Aorta (tissue), 5 donors: Measurements from ENCODE around the gene THBS1. TPM values are rescaled to one million over a fixed set of nuclear protein-coding genes. Genes with fewer than 3 reads are reported as not detected.
A peak's percentile ranks its signal among the peaks of the same experiment; 100 is the strongest.

ENCODE experiments used
- ATAC-seq: fragments of 200-7000 bp; cut with Tn5 transposase; one replicate; pipeline ENCODE4 v1.9.1; 2022; ENCODE audit warnings: moderate library complexity; ENCODE audit not compliant: low FRiP score
- DNase-seq, 2 donors: peaks; one replicate each; pipeline ENCODE4 v3.0.0-alpha.2; 2020
- H3K27ac ChIP-seq, 2 donors: one replicate each; pipeline ENCODE4 v1.5.1; 2013; ENCODE audit warnings: low read length in 2 of 2, mild to moderate bottlenecking in 2 of 2, moderate library complexity in 2 of 2, control low read depth in 1 of 2, inconsistent platforms in 1 of 2, low read depth in 1 of 2
- H3K27me3 ChIP-seq, 2 donors: one replicate each; pipeline ENCODE4 v1.6.1; 2013; ENCODE audit warnings: control low read depth in 1 of 2, low read length in 1 of 2, mild to moderate bottlenecking in 1 of 2, moderate library complexity in 1 of 2; ENCODE audit not compliant: insufficient read depth in 2 of 2, control insufficient read depth in 1 of 2
- H3K36me3 ChIP-seq, 2 donors: one replicate each; pipeline ENCODE4 v1.6.1; 2013; ENCODE audit warnings: control low read depth in 1 of 2, low read length in 1 of 2, mild to moderate bottlenecking in 1 of 2; ENCODE audit not compliant: insufficient read depth in 2 of 2, control insufficient read depth in 1 of 2
- H3K4me1 ChIP-seq, 2 donors: one replicate each; pipeline ENCODE4 v1.6.1; 2013; ENCODE audit warnings: low read length in 2 of 2, control low read depth in 1 of 2, mild to moderate bottlenecking in 1 of 2, moderate library complexity in 1 of 2; ENCODE audit not compliant: insufficient read depth in 2 of 2, control insufficient read depth in 1 of 2
- H3K4me3 ChIP-seq, 2 donors: one replicate each; pipeline ENCODE4 v1.5.1; 2013; ENCODE audit warnings: low read length in 2 of 2, control low read depth in 1 of 2, mild to moderate bottlenecking in 1 of 2
- H3K9me3 ChIP-seq: one replicate; pipeline ENCODE4 v1.6.1; 2013; ENCODE audit warnings: mild to moderate bottlenecking, low read length; ENCODE audit not compliant: control insufficient read depth
- WGBS, 2 donors: extraction: QIAGEN DNeasy Blood & Tissue Kit; methylation state at CpG; one replicate each; pipeline ENCODE4 v1.1.7; 2013; 5-methylcytosine and 5-hydroxymethylcytosine counted together
- intact Hi-C, 2 donors: fragments of 100-400 bp; cut with DNase I; formaldehyde crosslinking; loops; one replicate each; pipeline versions ENCODE4 v1.14.2 to v1.15.0; 2022
- polyA plus RNA-seq, 2 donors: library from polyadenylated mRNA; stranded (reverse); fragments of 200-250 nt; gene quantifications; one replicate each; pipeline ENCODE4 v1.2.3, GENCODE V29; 2013
- total RNA-seq, 2 donors: library from RNA; stranded (reverse); fragmentation: NEBNext Ultra II Directional; extraction: Animal tissue kit (Norgen Biotek cat#: 25700); gene quantifications; one replicate each; pipeline ENCODE4 v1.2.1, GENCODE V29; 2021
- donor health status: healthy with polysubstance abuse.
- donor health status: Bipolar disorder and iron deficiency.
- donor health status: DM: no; HTN: no; CAD: no.
- donor health status: DM: no; HTN: no; CAD: no.
- donor health status: DM: yes; HTN: yes; CAD: no.

The THBS1 gene
- total and polyA plus RNA-seq, 4 donors, result 9.8 to 1,398 (median 147) TPM

DNA sequence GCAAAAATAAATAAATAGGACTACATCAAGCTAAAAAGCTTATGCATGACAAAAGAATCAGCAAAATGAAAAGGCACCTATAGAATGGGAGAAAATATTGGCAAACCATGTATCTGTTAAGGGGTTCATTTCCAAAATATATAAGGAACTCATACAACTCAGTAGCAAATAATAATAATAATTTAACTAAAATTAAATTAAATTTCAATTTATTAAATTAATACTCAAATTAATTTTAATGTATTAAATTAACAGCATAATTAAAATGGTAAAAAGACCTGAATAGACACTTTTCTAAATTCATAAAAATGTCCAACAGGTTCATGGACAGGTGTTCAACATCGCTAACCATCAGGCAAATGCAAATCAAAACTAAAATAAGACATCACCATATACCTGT lies 34.0 kb upstream of the THBS1 start:
- ATAC-seq, result no peak
- Histone ChIP-seq H3K9me3 (peaks cover 2% of the 10 kb centered on the region), H3K27ac (no peak overlapping the region), H3K36me3 (no peaks in the 10 kb centered on the region), H3K4me1 (no peaks in the 10 kb centered on the region), H3K27me3 (peaks cover 0 to 4% of the 10 kb centered on the region in 2 donors), H3K4me3 (no peak overlapping the region)
- DNase-seq, result no peak
- WGBS, 2 donors, result 94 to 98% methylated on average over 1 of the region's 1 CpG
- intact Hi-C loops, result no loop called here

DNA sequence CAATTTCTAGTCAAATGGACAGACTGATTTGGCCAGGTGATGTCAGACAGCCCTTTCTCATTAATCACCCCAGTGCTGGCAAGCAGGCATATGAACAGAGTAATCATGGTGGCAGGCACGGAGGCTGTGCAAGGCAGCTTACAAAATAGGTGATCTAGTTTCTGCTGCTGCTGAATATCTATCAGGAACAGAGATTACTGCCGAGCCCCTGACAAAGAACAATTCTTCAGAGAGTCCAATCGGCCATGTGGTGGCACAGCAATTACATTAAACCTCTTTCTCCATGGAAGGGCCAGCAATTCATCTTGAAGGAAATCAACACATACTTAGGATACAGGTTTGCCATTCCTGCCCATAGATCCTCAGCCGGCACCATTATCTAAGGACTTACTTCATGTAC lies 32.3 kb upstream of the THBS1 start:
- H3K27ac ChIP-seq, result no peak overlapping the region
- H3K4me3 ChIP-seq, result no peak overlapping the region
- ATAC-seq (no peak), DNase-seq (no peak)
- peaks cover 0 to 4% of the 10 kb centered on the region in 2 donors for H3K27me3 ChIP-seq
- H3K9me3 ChIP-seq, result peaks cover 2% of the 10 kb centered on the region
- intact Hi-C loops, result no loop called here
- no peaks in the 10 kb centered on the region for H3K36me3 ChIP-seq
- 85 to 87% methylated on average over 4 of the region's 4 CpGs for WGBS, 2 donors
- H3K4me1 ChIP-seq, result no peaks in the 10 kb centered on the region

DNA sequence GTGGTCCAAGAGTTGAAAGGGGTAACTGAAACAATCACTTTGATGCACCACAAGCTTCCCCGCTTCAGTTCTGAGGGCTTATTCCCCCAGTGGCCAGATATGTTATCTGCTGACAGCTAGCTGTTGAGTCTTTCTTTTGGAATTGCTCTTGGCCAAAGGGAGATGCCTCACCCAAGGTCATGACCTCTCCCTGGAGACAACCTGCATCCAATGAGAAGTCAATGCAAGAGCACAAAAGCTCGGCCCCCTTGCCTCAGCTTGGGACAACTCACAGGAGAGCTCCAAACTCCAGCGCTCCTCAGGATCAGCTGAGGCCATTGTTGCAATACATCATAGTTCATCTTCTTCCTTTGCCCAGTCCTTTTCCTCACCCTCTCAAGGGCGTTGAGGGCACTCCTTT lies 31.0 kb upstream of the THBS1 start:
- intact Hi-C loops, result no loop called here
- peak; percentile 38 for ATAC-seq
- Histone ChIP-seq H3K36me3 (no peaks in the 10 kb centered on the region), H3K4me1 (no peaks in the 10 kb centered on the region), H3K27me3 (peaks cover 0 to 4% of the 10 kb centered on the region in 2 donors), H3K27ac (no peak overlapping the region), H3K4me3 (no peak overlapping the region), H3K9me3 (no peaks in the 10 kb centered on the region)
- WGBS, 2 donors, result 67 to 76% methylated on average over 4 of the region's 4 CpGs
- DNase-seq, result peak; percentile 53 to 73

DNA sequence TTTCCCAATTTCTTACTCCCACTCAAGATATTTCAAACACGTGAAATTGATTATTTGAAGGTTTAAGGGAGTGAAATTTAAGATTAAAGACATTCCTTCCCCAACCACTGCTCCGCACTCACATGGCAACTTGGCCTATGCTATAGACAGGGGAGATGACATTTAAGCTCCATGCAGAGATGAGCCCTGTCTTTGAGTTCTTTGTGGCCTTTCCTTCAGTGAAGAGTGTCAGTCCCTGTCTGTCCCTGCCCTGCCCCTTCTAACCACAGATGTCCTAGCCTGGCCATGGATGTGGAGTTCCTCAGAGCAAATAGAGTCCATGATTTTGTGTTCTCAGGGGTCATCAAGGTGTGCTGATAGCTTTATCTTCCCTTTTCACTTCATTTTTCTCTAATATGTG lies 29.4 kb upstream of the THBS1 start:
- H3K4me3 ChIP-seq, result no peak overlapping the region
- no peak for DNase-seq
- WGBS, 2 donors, result 86% methylated on average over 2 of the region's 2 CpGs
- no peaks in the 10 kb centered on the region for H3K4me1 ChIP-seq
- no peak overlapping the region for H3K27ac ChIP-seq
- peaks cover 0 to 4% of the 10 kb centered on the region in 2 donors for H3K27me3 ChIP-seq
- no peaks in the 10 kb centered on the region for H3K36me3 ChIP-seq
- H3K9me3 ChIP-seq, result no peaks in the 10 kb centered on the region
- intact Hi-C loops, result no loop called here
- ATAC-seq, result no peak

DNA sequence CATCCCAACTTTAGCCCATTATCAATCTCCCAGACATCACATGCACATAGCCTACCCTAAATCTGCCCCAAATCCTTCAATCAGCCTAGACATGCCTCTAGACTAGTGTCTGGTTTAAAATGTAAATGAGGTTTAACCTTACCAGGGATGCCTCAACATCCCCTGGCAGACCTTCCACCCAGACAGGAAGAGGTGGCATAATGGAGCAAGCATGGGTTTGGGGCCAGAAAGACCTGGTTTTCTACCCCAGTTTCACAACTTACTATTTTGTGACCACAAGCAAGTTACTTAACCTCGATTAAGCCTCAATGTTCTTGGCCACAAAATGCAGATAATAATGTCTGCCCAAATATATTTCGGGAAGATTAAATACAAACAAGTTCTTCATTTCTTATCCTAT lies 28.3 kb upstream of the THBS1 start:
- Histone ChIP-seq H3K36me3 (no peaks in the 10 kb centered on the region), H3K4me3 (no peak overlapping the region), H3K27me3 (peaks cover 0 to 4% of the 10 kb centered on the region in 2 donors), H3K4me1 (no peaks in the 10 kb centered on the region), H3K9me3 (no peaks in the 10 kb centered on the region), H3K27ac (no peak overlapping the region)
- WGBS, 2 donors, result 81 to 91% methylated on average over 2 of the region's 2 CpGs
- intact Hi-C loops, result no loop called here
- DNase-seq (no peak), ATAC-seq (no peak)

DNA sequence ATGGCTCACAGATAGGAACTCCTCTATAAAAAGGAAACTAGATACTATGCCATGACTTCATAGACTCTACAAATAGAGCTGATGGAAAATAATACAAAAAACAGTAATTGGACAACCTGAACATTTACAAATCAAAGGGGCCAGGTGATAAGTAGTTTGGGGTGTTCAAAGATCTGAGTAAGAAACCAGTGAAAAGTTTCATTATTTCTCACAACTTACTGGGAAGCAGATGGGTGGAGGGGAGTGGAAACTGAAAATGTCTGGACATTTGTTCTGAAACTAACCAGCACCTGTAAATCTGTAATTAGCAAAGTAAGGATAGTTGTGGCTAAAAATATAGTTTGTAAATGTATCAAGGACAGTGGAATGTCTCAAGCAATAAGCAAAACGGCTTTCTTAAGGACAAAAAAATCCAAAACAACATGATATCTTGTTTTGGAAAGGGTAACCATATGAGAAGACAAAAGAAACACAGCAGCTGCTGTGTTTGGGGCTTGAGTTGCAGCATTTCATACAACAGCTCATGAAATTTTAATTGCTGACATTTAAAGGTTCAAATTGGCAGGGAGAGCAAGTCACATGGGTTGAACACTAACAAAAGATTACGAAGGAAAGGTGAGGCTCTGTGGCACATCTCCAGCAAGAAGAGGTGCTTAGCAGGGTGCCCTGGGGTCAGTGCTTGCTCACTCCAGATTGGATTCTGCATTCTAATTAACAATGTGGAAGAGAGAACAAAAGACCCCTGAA lies 26.8 kb upstream of the THBS1 start:
- H3K36me3 ChIP-seq, result no peaks in the 10 kb centered on the region
- WGBS, 2 donors, result 37 to 40% methylated on average over 2 of the region's 2 CpGs
- ATAC-seq (no peak), DNase-seq (no peak)
- no peak overlapping the region for H3K4me3 ChIP-seq
- H3K27me3 ChIP-seq, result peaks cover 0 to 3% of the 10 kb centered on the region in 2 donors
- intact Hi-C loops, result no loop called here
- no peak overlapping the region for H3K27ac ChIP-seq
- no peaks in the 10 kb centered on the region for H3K4me1 ChIP-seq
- no peaks in the 10 kb centered on the region for H3K9me3 ChIP-seq

DNA sequence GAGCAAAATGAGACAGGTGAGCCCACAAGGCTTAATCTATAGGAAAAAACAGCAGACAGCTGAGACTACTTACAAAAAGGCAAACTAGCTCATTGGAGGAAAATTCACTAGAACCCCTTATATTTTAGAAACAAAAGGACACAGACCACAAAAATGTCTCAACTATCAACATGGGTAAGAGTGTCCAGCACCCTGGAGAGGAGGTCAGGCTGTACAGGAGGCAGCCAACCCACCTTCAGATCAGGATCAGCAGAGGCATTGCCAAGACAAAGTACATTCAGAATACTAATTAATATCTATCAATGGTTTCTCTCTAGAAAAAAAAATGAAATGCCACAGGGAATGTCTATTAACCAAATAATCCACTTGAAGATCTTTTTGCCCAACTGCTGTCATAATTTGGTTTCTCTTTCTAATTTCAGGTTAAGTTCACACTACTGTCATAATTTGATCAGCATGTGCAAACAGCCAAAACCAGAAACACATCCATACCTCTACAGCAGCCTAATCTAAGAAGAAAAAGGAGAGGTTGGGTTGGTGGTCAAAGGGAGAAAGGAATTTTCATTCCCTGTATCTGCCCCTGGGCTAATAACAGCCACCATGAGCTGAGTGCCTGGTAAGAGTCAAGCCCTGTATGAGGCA lies 26.0 kb upstream of the THBS1 start:
- Histone ChIP-seq H3K36me3 (no peaks in the 10 kb centered on the region), H3K9me3 (no peaks in the 10 kb centered on the region), H3K4me3 (no peak overlapping the region), H3K27ac (no peak overlapping the region), H3K4me1 (no peaks in the 10 kb centered on the region), H3K27me3 (no peaks in the 10 kb centered on the region)
- ATAC-seq (no peak), DNase-seq (no peak)
- intact Hi-C loops, result no loop called here

DNA sequence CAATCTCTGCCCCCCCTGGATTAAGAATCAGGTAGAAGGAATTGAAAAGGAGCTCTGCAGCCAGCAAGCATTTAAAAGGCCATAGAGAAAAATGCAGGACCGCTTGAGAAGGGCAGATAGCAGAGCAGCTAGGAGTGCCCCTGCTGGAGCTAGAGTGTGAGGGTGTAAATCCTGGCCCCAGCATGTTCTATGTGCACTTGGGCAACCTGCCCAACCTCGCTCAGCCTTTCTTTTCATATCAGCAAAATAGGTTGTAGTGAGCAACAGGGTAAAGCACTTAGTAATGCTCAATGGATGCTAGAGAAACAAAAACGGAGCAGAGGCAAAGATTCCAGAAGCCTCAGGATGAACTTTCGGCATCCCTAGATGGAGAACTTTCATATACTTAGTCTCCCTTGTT lies 25.0 kb upstream of the THBS1 start:
- H3K27me3 ChIP-seq, result no peaks in the 10 kb centered on the region
- ATAC-seq, result no peak
- DNase-seq, result no peak
- H3K27ac ChIP-seq, result no peak overlapping the region
- H3K9me3 ChIP-seq, result no peaks in the 10 kb centered on the region
- intact Hi-C loops, result no loop called here
- no peak overlapping the region for H3K4me3 ChIP-seq
- no peaks in the 10 kb centered on the region for H3K4me1 ChIP-seq
- WGBS, 2 donors, result 61 to 67% methylated on average over 4 of the region's 4 CpGs
- H3K36me3 ChIP-seq, result no peaks in the 10 kb centered on the region

DNA sequence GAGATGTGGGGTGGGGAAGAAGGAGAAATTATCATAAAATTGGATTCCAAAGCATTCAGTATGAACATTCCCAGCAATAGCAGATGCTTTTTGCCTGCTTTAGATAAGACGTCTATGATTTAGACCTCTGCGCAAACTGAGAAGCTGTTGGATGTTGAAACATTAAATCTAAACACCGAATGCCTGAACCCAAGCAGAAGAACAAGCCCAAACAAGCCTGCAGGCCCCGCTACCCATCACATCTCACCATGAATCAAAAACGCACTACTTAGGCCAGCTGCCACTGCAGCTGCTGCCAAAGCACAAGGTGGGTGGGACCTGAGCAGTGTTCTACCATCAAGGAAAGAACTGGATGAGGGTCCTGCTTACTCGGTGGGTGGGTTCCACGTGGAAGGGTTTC lies 24.4 kb upstream of the THBS1 start:
- no peaks in the 10 kb centered on the region for H3K4me1 ChIP-seq
- H3K36me3 ChIP-seq, result no peaks in the 10 kb centered on the region
- intact Hi-C loops, result no loop called here
- H3K9me3 ChIP-seq, result no peaks in the 10 kb centered on the region
- ATAC-seq (no peak), DNase-seq (no peak)
- no peak overlapping the region for H3K4me3 ChIP-seq
- no peaks in the 10 kb centered on the region for H3K27me3 ChIP-seq
- H3K27ac ChIP-seq, result no peak overlapping the region
- WGBS, 2 donors, result 78 to 84% methylated on average over 7 of the region's 7 CpGs
